OCI-LY1 (cell line): Measurements from ENCODE around the gene GPX3.

Experiments used
- H2AFZ ChIP-seq: fragments of 200-600 bp; sonication (generic), shearing (Covaris generic); 2 replicates; pipeline ENCODE4 v1.6.0; 2014; ENCODE audit warnings: antibody characterized with exemption, mild to moderate bottlenecking, low read length
- H3F3A ChIP-seq: fragments of 200-600 bp; sonication (generic), shearing (Covaris generic); 2 replicates; pipeline ENCODE4 v1.6.0; 2014; ENCODE audit warnings: mild to moderate bottlenecking, antibody characterized with exemption, low read length, moderate library complexity; ENCODE audit not compliant: insufficient read depth
- H3K27ac ChIP-seq: fragments of 200-600 bp; sonication (generic); 2 replicates; pipeline ENCODE4 v1.5.1; 2014; ENCODE audit warnings: low read length, mixed run types, mild to moderate bottlenecking, low read depth; ENCODE audit not compliant: poor library complexity, severe bottlenecking
- H3K27me3 ChIP-seq: fragments of 200-600 bp; sonication (generic); 2 replicates; pipeline ENCODE4 v1.6.0; 2014; ENCODE audit warnings: antibody characterized with exemption, mild to moderate bottlenecking, low read length, moderate library complexity; ENCODE audit not compliant: insufficient read depth
- H3K36me3 ChIP-seq: fragments of 200-600 bp; sonication (generic); 2 replicates; pipeline ENCODE4 v1.6.1; 2014; ENCODE audit warnings: mild to moderate bottlenecking, antibody characterized with exemption, low read length, moderate library complexity, mixed read lengths; ENCODE audit not compliant: insufficient read depth
- H3K4me1 ChIP-seq: fragments of 200-600 bp; sonication (generic); 2 replicates; pipeline ENCODE4 v1.5.1; 2014; ENCODE audit warnings: mild to moderate bottlenecking, low read length, moderate library complexity; ENCODE audit not compliant: insufficient read depth, severe bottlenecking
- H3K4me2 ChIP-seq: fragments of 200-600 bp; sonication (generic), shearing (Covaris generic); 2 replicates; pipeline ENCODE4 v1.6.1; 2014; ENCODE audit warnings: low read length
- H3K4me3 ChIP-seq: fragments of 200-600 bp; sonication (generic); 2 replicates; pipeline ENCODE4 v1.5.1; 2014; ENCODE audit warnings: low read length, low read depth, mild to moderate bottlenecking, mixed read lengths; ENCODE audit not compliant: poor library complexity, severe bottlenecking
- H3K79me2 ChIP-seq: fragments of 200-600 bp; shearing (Covaris generic); 2 replicates; pipeline ENCODE4 v1.6.1; 2016; ENCODE audit warnings: mixed run types, low read length, mixed read lengths; ENCODE audit not compliant: insufficient read depth
- H3K9ac ChIP-seq: fragments of 200-600 bp; sonication (generic), shearing (Covaris generic); 2 replicates; pipeline ENCODE4 v1.6.1; 2014; ENCODE audit warnings: mild to moderate bottlenecking, low read length, mixed read lengths
- H3K9me2 ChIP-seq: fragments of 200-600 bp; sonication (generic), shearing (Covaris generic); 2 replicates; pipeline ENCODE4 v1.6.1; 2014; ENCODE audit warnings: low read depth, mild to moderate bottlenecking, low read length, mixed read lengths
- H3K9me3 ChIP-seq: fragments of 200-600 bp; shearing (Covaris generic); 2 replicates; pipeline ENCODE4 v1.6.1; 2014; ENCODE audit warnings: low read length, mixed read lengths
- H4K20me1 ChIP-seq: fragments of 200-600 bp; sonication (generic), shearing (Covaris generic); 2 replicates; pipeline ENCODE4 v1.6.0; 2016; ENCODE audit warnings: mild to moderate bottlenecking, low read length; ENCODE audit not compliant: insufficient read depth
- EZH2 ChIP-seq: fragments of 200-600 bp; sonication (generic), shearing (Covaris generic); IDR thresholded peaks from 2 replicates; pipeline ENCODE4 v1.8.0; 2017; ENCODE audit warnings: borderline replicate concordance, mixed run types, mild to moderate bottlenecking, antibody characterized with exemption, low read length, moderate library complexity, mixed read lengths
- TF ChIP-seq, protein P1 (sequence below): fragments of 200-600 bp; sonication (generic), shearing (Covaris generic); IDR thresholded peaks from 2 replicates; pipeline ENCODE4 v1.5.1; 2017; ENCODE audit warnings: mild to moderate bottlenecking, antibody characterized with exemption, low read length, moderate library complexity, mixed read lengths

The GPX3 gene

GRCh38 chr5:151023651-151024050 is 3.3 kb downstream of the GPX3 start:
- Histone ChIP-seq H3K9me3 (no peaks in the 10 kb centered on the region), H3K79me2 (no peaks in the 10 kb centered on the region), H3K27ac (no peak overlapping the region), H3K4me2 (no peak overlapping the region), H3K9me2 (no peaks in the 10 kb centered on the region), H4K20me1 (no peaks in the 10 kb centered on the region), H3K4me1 (peaks cover 10% of the 10 kb centered on the region), H3K36me3 (peaks cover 36% of the 10 kb centered on the region), H2AFZ (no peak overlapping the region), H3F3A (no peaks in the 10 kb centered on the region), H3K9ac (no peak overlapping the region), H3K27me3 (no peaks in the 10 kb centered on the region), H3K4me3 (no peak overlapping the region)
- TF ChIP-seq EZH2, result no peak
- TF ChIP-seq, protein P1, sequence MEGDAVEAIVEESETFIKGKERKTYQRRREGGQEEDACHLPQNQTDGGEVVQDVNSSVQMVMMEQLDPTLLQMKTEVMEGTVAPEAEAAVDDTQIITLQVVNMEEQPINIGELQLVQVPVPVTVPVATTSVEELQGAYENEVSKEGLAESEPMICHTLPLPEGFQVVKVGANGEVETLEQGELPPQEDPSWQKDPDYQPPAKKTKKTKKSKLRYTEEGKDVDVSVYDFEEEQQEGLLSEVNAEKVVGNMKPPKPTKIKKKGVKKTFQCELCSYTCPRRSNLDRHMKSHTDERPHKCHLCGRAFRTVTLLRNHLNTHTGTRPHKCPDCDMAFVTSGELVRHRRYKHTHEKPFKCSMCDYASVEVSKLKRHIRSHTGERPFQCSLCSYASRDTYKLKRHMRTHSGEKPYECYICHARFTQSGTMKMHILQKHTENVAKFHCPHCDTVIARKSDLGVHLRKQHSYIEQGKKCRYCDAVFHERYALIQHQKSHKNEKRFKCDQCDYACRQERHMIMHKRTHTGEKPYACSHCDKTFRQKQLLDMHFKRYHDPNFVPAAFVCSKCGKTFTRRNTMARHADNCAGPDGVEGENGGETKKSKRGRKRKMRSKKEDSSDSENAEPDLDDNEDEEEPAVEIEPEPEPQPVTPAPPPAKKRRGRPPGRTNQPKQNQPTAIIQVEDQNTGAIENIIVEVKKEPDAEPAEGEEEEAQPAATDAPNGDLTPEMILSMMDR, result no peak

GRCh38 chr5:151024440-151025249 is 4.3 kb downstream of the GPX3 start:
- H3K27ac ChIP-seq, result no peak overlapping the region
- no peaks in the 10 kb centered on the region for H3K9me2 ChIP-seq

DNA sequence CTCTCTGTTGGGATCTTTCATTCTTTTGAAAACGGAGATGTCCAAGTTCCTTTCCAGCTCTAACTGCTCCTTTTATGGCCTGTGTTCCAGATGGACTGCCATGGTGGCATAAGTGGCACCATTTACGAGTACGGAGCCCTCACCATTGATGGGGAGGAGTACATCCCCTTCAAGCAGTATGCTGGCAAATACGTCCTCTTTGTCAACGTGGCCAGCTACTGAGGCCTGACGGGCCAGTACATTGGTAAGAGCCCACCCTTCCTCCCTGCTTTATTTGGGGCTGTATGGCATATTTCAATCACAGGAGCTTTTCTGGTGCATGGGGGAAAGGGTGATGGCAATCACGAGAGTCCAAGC is 4.8 kb downstream of the GPX3 start:
- Histone ChIP-seq H3K27me3 (no peaks in the 10 kb centered on the region), H3K36me3 (peaks cover 52% of the 10 kb centered on the region), H3K9ac (no peak overlapping the region), H3K9me3 (no peaks in the 10 kb centered on the region), H3K4me3 (no peak overlapping the region), H4K20me1 (no peaks in the 10 kb centered on the region), H3K4me2 (no peak overlapping the region), H3K27ac (no peak overlapping the region), H2AFZ (no peak overlapping the region), H3K79me2 (no peaks in the 10 kb centered on the region), H3K9me2 (no peaks in the 10 kb centered on the region), H3F3A (no peaks in the 10 kb centered on the region), H3K4me1 (peaks cover 10% of the 10 kb centered on the region)
- TF ChIP-seq, protein P1, result no peak
- no peak for TF ChIP-seq EZH2

More at GRCh38 chr5:151024440-151025249, 4.3 kb downstream of the GPX3 start:
- no peaks in the 10 kb centered on the region for H3K9me3 ChIP-seq
- H3K79me2 ChIP-seq, result no peaks in the 10 kb centered on the region
- no peak overlapping the region for H3K4me2 ChIP-seq
- peaks cover 46% of the 10 kb centered on the region for H3K36me3 ChIP-seq
- no peak overlapping the region for H3K4me3 ChIP-seq
- no peaks in the 10 kb centered on the region for H3K27me3 ChIP-seq
- H4K20me1 ChIP-seq, result no peaks in the 10 kb centered on the region
- H2AFZ ChIP-seq, result no peak overlapping the region
- H3K9ac ChIP-seq, result no peak overlapping the region
- TF ChIP-seq, protein P1, result no peak
- TF ChIP-seq EZH2, result no peak
- H3F3A ChIP-seq, result no peaks in the 10 kb centered on the region
- peaks cover 10% of the 10 kb centered on the region for H3K4me1 ChIP-seq
